Activated naive CD4-positive, alpha-beta T cell (primary cell): Measurements from ENCODE around the gene FLT3.
"Not testable (repeated sequence)": the region's sequence is repeated elsewhere in the genome, so short reads cannot be mapped to it uniquely, and the experiment has no call there.

Experiments
- DNase-seq, 4 experiments: peaks; one replicate each; lab custom pipeline; 2025; lab: John Stamatoyannopoulos, UW

FLT3 gene

GRCh38 chr13:28099396-28100149 is 803 bp downstream of the FLT3 start:
- DNase-seq: no peak

DNA sequence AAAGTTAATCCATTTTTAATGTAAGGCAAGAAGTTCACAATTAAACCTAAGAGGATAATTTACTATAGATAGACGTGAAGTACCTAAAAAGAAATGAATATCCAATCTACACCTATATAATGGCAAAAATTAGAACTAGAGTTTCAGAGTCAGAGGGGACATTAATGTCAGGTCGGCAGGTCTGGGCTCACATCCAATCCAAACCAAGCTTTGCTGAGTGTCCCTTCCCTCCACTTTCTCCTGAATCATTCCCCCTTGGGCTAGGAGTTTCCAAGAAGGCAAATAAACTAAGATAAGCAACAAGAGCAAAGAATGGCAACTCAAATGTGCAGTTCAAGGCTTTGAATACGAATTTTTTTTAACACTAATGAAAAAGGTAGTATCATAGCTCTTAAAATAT is 2.9 kb downstream of the FLT3 start:
- DNase-seq: no peak

DNA sequence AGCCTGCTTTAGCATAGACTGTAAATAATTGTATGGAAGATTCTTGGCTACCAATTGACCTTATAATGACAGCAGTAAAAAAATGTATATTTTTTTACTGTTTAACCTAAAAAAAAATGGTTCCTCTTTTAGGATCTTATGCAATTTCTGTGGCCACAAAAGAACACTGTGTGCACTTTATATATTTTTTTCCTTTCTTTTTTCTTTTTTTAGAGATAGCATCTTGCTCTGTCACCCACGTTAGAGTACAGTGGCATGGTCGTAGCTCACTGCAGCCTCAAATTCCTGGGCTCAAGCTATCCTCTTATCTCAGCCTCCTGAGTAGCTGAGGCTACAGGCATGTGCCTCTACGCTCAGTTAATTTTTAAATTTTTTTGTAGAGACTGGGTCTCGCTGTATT is 6.1 kb downstream of the FLT3 start:
- no peak for DNase-seq

GRCh38 chr13:28093881-28094280 is 6.5 kb downstream of the FLT3 start:
- DNase-seq: no peak

- no peak for DNase-seq
Observed at GRCh38 chr13:28092431-28092830, 7.9 kb downstream of the FLT3 start.

- DNase-seq: no peak
Observed at GRCh38 chr13:28089065-28089464, 11.3 kb downstream of the FLT3 start.

- not testable (repeated sequence) for DNase-seq
Observed at GRCh38 chr13:28077820-28078219, 22.6 kb downstream of the FLT3 start.

GRCh38 chr13:28077231-28077630 is 23.1 kb downstream of the FLT3 start:
- DNase-seq: no peak

GRCh38 chr13:28071424-28071823 is 29.0 kb downstream of the FLT3 start:
- no peak for DNase-seq

DNA sequence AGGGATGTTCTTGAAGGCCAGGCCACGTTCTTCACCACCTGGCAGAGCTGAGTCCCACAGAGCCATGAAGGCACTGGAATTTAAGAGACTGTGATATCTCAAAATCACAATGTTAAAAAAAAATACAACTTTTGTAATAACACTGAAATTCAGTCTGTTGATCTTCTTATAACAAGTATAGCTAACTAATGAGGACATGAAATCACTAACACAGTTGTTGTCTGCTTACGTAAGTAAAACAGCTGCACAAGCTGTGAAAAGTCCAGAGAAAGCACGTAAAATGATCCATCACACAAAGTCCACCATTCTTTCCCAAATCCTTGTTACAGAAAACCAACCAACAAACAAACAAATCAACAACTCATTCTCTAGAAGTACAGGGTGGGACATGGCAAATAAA is 32.9 kb downstream of the FLT3 start:
- no peak for DNase-seq

DNA sequence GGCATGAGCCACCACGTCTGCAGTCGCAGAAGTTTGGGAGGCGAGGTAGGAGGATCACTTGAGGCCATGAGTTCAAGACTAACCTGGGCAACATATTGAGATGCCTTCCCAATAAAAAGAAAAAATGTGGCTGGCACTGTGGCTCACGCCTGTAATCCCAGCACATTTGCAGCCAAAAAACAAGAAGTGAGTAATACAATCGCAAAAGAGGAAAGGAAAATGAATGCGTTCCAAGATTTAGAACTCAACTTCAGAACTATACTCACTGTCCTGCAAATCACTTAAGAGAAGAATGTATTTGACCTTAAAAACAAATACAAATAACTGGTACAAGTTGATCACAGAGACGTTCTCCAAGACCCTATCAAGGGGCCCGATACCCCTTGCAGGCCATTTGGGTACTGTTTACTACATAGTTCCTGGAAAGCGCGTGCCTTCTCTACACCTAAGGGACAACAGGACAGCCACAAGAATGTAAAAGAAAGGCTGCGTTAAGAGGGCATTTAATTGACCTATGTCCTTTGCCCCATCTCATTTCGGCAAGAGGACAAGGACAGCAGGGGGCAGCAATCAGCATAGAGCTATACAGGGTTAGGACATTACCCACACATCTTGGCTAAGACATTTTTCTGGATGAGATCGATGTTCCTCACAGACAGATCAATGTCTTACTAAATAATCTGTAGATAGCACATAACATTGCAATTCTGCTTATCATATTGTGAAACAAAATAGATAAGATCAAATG is 41.3 kb downstream of the FLT3 start:
- DNase-seq: peak in 3 of 4 experiments; percentile 1 to 31 (median 7)

- DNase-seq: no peak
Observed at GRCh38 chr13:28056970-28057712, 43.2 kb downstream of the FLT3 start.

DNA sequence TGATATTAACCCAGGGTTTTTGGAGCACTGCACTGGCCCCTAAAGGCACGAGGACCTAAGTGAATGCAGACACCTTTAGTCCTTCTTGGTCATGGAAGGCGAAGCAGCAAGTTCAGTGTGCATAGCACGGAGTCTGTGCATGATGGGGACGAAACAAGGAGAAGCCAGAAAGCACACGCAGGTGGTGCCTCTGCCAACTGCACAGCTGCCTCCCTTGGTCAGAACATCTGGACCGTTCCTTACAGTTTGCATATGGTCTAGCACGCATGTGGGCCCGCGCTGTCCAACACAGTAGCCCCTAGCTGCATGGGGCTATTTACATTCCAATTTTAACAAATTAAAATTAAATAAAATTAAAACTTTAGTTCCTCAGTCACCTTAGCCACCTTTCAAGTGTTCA is 44.0 kb downstream of the FLT3 start:
- no peak for DNase-seq

DNA sequence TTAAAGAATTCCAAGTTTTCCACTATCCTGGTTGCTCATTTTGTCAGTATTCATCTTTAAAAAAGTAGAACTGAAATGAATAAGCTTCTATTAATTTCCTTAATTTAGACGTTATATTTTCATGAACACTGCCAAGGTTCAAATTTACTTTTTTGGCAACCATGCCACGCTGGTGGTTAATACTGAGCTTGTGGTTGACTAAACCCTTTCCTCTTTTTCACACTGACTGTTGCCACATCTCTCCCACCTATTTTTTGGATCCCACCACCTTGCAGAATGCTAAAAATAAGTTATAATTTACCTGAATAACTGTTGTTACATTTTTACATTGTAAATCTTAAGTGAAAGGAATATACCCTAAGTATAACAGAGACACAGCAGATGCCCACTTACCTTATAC is 45.0 kb downstream of the FLT3 start:
- DNase-seq: no peak

DNA sequence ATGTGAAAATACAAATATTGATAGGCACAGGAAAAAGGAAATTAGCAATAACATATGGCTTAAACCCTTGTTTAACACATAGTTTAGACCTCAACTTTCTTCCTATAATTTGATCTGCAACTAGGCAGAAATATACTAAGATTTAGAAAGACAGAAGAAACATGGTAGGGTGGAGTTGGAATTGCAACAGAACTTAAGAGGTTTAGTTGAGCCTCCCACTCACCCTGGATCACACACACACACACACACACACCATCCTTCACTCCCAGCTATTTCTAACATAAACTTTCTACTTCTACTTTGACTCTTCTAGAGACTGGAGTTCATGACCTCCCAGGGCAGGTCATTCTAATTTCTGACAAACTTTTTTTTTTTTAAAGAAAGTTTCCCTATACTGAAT is 47.4 kb downstream of the FLT3 start:
- DNase-seq: no peak

- DNase-seq: no peak
Observed at GRCh38 chr13:28049880-28050875, 50.2 kb downstream of the FLT3 start.

- no peak for DNase-seq
Observed at GRCh38 chr13:28049215-28049614, 51.2 kb downstream of the FLT3 start.

DNA sequence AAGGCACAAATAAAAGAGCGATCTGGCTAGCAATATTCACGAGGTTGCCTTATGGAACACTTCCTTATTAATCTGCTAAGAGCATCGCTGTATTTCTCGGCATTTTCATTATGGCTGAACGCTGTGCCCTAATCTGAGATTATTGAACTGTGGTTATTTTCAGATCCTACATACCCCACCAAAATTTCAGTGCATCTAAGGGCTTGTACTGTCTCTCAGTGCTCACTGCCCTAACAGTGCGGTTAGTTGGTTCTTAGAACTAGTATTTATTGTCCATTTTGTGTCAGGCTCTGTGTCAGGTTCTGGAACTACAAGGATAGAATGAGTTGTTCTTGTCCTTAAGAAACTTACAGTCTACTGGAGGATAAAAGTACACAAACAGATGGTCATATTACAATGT is 51.6 kb downstream of the FLT3 start:
- no peak for DNase-seq

- no peak for DNase-seq
Observed at GRCh38 chr13:28047757-28048388, 52.5 kb downstream of the FLT3 start.

- DNase-seq: no peak
Observed at GRCh38 chr13:28046981-28047380, 53.4 kb downstream of the FLT3 start.

GRCh38 chr13:28045861-28046260 is 54.5 kb downstream of the FLT3 start:
- no peak for DNase-seq
